Measurements from ENCODE around the gene FUT1.
A peak's percentile ranks its signal among the peaks of the same experiment; 100 is the strongest.
"Not testable (repeated sequence)": the region's sequence is repeated elsewhere in the genome, so short reads cannot be mapped to it uniquely, and the experiment has no call there.

The FUT1 gene

GRCh38 chr19:48752496-48753365 is at the start of gene FUT1:
TSS of gene FUT1 (minus strand) at chr19:48752641. CDS start at chr19:48751281, 1,360 bp downstream.
- DNase-seq = peak; percentile 23

GRCh38 chr19:48799358-48800300 is 47.2 kb upstream of the FUT1 start:
- DNase-seq = no peak

GRCh38 chr19:48798937-48799336 is 46.5 kb upstream of the FUT1 start:
- no peak for DNase-seq

- no peak for DNase-seq
Measured at GRCh38 chr19:48797103-48797502, 44.7 kb upstream of the FUT1 start.

- DNase-seq = no peak
Measured at GRCh38 chr19:48796298-48797083, 44.0 kb upstream of the FUT1 start.

GRCh38 chr19:48795685-48796070 is 43.2 kb upstream of the FUT1 start:
- no peak for DNase-seq

DNA sequence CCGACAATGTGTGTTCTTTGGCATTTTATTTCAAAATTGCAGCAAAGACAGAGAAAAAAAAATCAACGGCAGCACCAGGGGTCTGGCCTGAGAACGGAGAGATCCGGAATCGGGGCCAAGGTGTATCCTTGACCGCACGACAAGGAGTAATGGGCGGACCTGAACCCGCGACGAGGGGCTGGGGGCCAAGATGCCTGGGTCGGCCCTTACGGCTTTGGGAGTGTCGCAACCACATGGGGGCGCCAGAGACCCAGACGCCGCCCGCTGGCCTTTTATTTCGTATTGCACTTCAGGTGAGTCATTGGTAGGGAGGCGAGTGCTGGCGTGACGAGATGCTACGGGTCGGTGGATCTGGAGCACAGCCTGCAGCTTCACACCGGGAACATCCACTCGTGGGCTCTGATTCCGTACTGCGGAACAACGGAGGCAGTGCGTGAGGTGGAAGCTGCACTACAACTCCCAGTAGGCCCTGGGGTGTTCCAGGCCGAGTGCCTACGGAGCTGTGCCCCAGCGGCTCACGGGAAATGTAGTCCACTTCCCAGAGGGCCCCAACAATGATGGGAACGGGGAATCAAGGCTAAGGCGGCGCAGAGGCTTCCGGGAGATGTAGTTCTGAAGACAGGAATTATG is 42.7 kb upstream of the FUT1 start:
- DNase-seq = peak; percentile 89

- no peak for DNase-seq
Measured at GRCh38 chr19:48794291-48794690, 41.9 kb upstream of the FUT1 start.

- DNase-seq = no peak
Measured at GRCh38 chr19:48793271-48793670, 40.8 kb upstream of the FUT1 start.

DNA sequence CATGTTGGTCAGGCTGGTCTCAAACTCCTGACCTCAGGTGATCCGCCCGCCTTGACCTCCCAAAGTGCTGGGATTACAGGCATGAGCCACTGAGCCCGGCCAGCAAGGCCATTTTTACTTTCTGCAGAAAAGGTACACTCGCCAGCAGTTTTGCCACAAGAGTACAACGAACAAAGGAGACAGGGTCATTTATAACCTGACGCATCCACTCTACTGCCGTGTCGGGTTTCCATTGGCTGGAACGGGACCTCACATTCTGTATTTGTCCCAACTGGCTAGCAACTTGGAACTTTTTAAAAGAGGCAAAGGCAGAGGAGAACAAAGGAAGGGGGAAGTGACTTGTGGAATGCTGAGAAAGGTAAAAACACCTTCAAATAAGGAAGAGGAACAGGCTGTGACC is 34.9 kb upstream of the FUT1 start:
- DNase-seq = not testable (repeated sequence)

GRCh38 chr19:48786422-48786821 is 34.0 kb upstream of the FUT1 start:
- not testable (repeated sequence) for DNase-seq

DNA sequence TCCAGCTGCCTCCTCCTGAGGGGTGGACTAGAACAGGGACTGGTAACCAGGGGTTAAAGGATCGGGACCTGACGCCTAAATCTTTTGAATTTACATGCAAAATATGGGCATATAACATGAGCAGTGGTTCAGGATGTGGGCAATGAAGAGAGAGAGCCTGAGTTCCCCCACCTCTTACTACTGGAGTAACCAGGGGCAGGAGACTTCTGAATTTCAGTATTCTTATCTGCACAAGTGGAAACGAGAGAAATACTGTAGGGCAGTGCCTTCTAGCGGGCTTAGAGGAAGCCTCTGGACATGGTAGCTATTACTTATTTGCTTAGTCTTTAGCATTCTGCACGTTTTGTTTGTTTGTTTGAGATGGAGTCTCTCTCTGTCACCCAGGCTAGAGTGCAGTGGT is 32.1 kb upstream of the FUT1 start:
- DNase-seq = no peak

DNA sequence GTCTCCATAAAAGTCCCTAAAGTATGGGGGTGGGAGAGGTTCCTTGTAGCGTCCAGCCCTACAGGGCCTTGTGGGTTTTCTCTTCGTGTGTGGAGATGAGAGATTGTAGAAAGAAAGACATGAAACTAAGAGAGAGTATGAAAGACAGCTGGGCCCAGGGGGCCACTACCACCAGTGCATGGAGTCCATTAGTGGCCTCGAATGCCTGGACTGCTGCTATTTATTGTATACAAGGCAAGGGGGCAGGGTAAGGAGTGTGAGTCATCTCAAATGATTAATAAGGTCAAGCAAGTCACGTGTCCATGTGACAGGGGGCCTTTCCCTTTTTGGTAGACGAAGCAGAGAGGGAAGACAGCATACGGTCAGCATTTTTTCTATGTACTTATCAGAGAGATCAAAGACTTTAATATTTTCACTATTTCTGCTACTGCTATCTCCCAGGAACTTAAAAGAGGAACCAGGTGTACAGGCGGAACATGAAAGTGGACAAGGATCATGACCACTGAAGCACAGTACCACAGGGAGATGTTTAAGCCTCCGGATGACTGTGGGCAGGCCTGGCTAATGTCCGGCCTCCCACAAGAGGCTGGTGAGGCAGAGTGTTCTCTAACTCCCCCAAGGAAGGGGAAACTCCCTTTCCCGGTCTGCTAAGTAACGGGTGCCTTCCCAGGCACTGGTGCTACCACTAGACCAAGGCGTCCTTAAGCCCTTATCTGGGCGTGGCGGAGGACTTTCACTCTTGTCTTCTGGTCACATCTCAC is 28.4 kb upstream of the FUT1 start:
- peak; percentile 55 for DNase-seq

- no peak for DNase-seq
Measured at GRCh38 chr19:48779636-48780035, 27.2 kb upstream of the FUT1 start.

- no peak for DNase-seq
Measured at GRCh38 chr19:48777720-48778119, 25.3 kb upstream of the FUT1 start.

DNA sequence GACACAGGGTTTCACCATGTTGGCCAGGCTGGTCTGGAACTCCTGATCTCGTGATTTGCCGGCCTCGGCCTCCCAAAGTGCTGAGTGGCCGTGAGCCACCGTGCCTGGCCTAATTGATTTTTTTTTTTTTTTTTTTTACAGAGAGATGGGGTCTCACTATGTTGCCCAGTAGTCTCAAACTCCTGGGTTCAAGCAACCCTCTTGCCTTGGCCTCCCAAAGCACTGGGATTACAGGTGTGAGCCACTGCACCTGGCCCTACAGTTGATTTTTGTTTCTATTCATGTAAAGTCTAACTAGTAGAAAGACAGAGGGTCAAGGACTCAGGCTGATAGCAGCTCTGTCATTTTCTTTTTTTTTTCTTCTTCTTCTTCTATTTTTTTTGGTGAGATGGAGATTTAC is 24.7 kb upstream of the FUT1 start:
- DNase-seq = no peak

- DNase-seq = no peak
Measured at GRCh38 chr19:48772503-48772953, 20.1 kb upstream of the FUT1 start.

- DNase-seq = no peak
Measured at GRCh38 chr19:48770734-48771472, 18.5 kb upstream of the FUT1 start.

- DNase-seq = no peak
Measured at GRCh38 chr19:48770266-48770665, 17.8 kb upstream of the FUT1 start.

GRCh38 chr19:48768994-48769713 is 16.7 kb upstream of the FUT1 start:
- DNase-seq = no peak

Measured in CD4-positive, alpha-beta T cell treated with Interleukin-15 for 1 hour (primary cell).